K562 (cell line): Measurements from ENCODE around the gene CLDN5. TPM values are rescaled to one million over a fixed set of nuclear protein-coding genes. Genes with fewer than 3 reads are reported as not detected.

Experiments
- CBX2 ChIP-seq: fragments of 200-600 bp; sonication (generic); IDR thresholded peaks from one replicate; pipeline ENCODE4 v1.6.1; 2012; ENCODE audit warnings: mild to moderate bottlenecking, low read length, inconsistent platforms; ENCODE audit not compliant: insufficient read depth, poor library complexity, severe bottlenecking
- CSDE1 ChIP-seq, 2 experiments: fragments of 450-650 bp; IDR thresholded peaks; 2 replicates each; pipeline ENCODE4 v1.6.1; 2016; ENCODE audit warnings: mild to moderate bottlenecking in 1 of 2
- ELF2 ChIP-seq: fragments of 250-450 bp; sonication (Bioruptor Pico); IDR thresholded peaks from 2 replicates; pipeline ENCODE4 v1.5.0; 2021; ENCODE audit warnings: mild to moderate bottlenecking
- FOXA3 ChIP-seq, 2 experiments: fragments of 450-650 bp in 1 of 2; sonication (generic) in 1 of 2; formaldehyde crosslinking; IDR thresholded peaks in 1 of 2; conservative IDR thresholded peaks in 1 of 2; 2 replicates each; pipeline versions ENCODE4 v1.4.0 to v1.8.0; 2020 to 2022; ENCODE audit warnings: mild to moderate bottlenecking in 2 of 2, missing genetic modification reagents in 1 of 2
- GABPB2 ChIP-seq: fragments of 250-450 bp; sonication (Bioruptor Pico); conservative IDR thresholded peaks from 2 replicates; pipeline ENCODE4 v1.5.1; 2021; ENCODE audit warnings: mild to moderate bottlenecking
- HDAC6 ChIP-seq: IDR thresholded peaks from 2 replicates; pipeline ENCODE4 v1.6.1; 2012; ENCODE audit warnings: low read depth, mild to moderate bottlenecking, control low read depth, inconsistent platforms, low read length, moderate library complexity
- KLF1 ChIP-seq: fragments of 450-650 bp; IDR thresholded peaks from 2 replicates; pipeline ENCODE4 v1.6.1; 2016; ENCODE audit warnings: missing genetic modification characterization, missing compliant biosample characterization
- PHF20 ChIP-seq: fragments of 450-650 bp; IDR thresholded peaks from 2 replicates; pipeline ENCODE4 v1.6.1; 2018; ENCODE audit not compliant: partially characterized antibody
- POU5F1 ChIP-seq: fragments of 150-350 bp; IDR thresholded peaks from 2 replicates; pipeline ENCODE4 v1.6.1; 2014; ENCODE audit warnings: borderline replicate concordance, low read length, low read depth, mild to moderate bottlenecking; ENCODE audit not compliant: partially characterized antibody
- RBM25 ChIP-seq: fragments of 200-400 bp; formaldehyde crosslinking; IDR thresholded peaks from 2 replicates; pipeline ENCODE4 v1.6.1; 2018; ENCODE audit warnings: low read length, low read depth, moderate library complexity; ENCODE audit not compliant: severe bottlenecking
- SETDB1 ChIP-seq: IDR thresholded peaks from one replicate; pipeline ENCODE4 v1.6.1; 2012; ENCODE audit warnings: low read length, control low read depth, inconsistent platforms
- SUPT5H ChIP-seq: fragments of 450-650 bp; IDR thresholded peaks from 2 replicates; pipeline ENCODE4 v1.6.1; 2016
- TSC22D4 ChIP-seq: fragments of 450-650 bp; IDR thresholded peaks from 2 replicates; pipeline ENCODE4 v1.6.1; 2016; ENCODE audit warnings: missing genetic modification characterization, missing biosample characterization, control low read depth
- ZC3H11A ChIP-seq: IDR thresholded peaks from 2 replicates; pipeline ENCODE4 v1.6.1; 2012; ENCODE audit warnings: low read depth, low read length, improper control_type of control experiment
- polyA plus RNA-seq, 8 experiments: library from polyadenylated mRNA; depleted of rRNA in 4 of 8; stranded (reverse) in 5 of 8; unstranded in 3 of 8; fragments of >200 nt; fragmentation: Nextera tagmentation in 2 of 8; fragmentation: Illumina TruSeq in 1 of 8; extraction: Ambion mirVana in 2 of 8; extraction: Trizol in 1 of 8; gene quantifications; 2 replicates each; pipeline versions ENCODE4 v1.2.1 to v1.2.3, GENCODE V29; 2011 to 2014; ENCODE audit warnings: inconsistent platforms in 1 of 8, missing spikeins in 1 of 8
- total RNA-seq, 7 experiments: library from RNA; depleted of rRNA in 6 of 7; stranded (reverse); fragments of >200 nt in 6 of 7; fragmentation: Illumina TruSeq in 2 of 7; extraction: Trizol in 2 of 7; gene quantifications; 2 replicates each; pipeline versions ENCODE4 v1.2.1 to v1.2.3, GENCODE V29; 2011 to 2021; ENCODE audit warnings: low replicate concordance in 1 of 7
- TF ChIP-seq, protein P1 (sequence below): fragments of 450-650 bp; formaldehyde crosslinking; IDR thresholded peaks from 2 replicates; pipeline ENCODE4 v1.4.0; 2020; ENCODE audit warnings: mild to moderate bottlenecking, moderate library complexity
- TF ChIP-seq, protein P2 (sequence below): fragments of 450-650 bp; formaldehyde crosslinking; IDR thresholded peaks from 2 replicates; pipeline ENCODE4 v1.4.0; 2022; ENCODE audit warnings: missing genetic modification characterization
- TF ChIP-seq, protein P3 (sequence below): fragments of 450-650 bp; IDR thresholded peaks from 2 replicates; pipeline ENCODE4 v1.6.1; 2014; ENCODE audit warnings: low read depth, mild to moderate bottlenecking, moderate library complexity, borderline replicate concordance
- TF ChIP-seq, protein P4 (sequence below): fragments of 200-800 bp; sonication (Bioruptor generic); IDR thresholded peaks from 2 replicates; pipeline ENCODE4 v1.6.1; 2017; ENCODE audit warnings: missing genetic modification characterization, missing compliant biosample characterization
- TF ChIP-seq, protein P5 (sequence below): IDR thresholded peaks from 2 replicates; pipeline ENCODE4 v1.6.1; 2011; ENCODE audit warnings: borderline replicate concordance, low read depth, mild to moderate bottlenecking, moderate library complexity, low read length; ENCODE audit not compliant: insufficient read depth, poor library complexity, severe bottlenecking

The CLDN5 gene
- total and polyA plus RNA-seq, 9 of the 15 experiments (the other 6 are each of a cell fraction or from before 2014, with no cell fraction given), result 0.20 TPM; not detected in 8

DNA sequence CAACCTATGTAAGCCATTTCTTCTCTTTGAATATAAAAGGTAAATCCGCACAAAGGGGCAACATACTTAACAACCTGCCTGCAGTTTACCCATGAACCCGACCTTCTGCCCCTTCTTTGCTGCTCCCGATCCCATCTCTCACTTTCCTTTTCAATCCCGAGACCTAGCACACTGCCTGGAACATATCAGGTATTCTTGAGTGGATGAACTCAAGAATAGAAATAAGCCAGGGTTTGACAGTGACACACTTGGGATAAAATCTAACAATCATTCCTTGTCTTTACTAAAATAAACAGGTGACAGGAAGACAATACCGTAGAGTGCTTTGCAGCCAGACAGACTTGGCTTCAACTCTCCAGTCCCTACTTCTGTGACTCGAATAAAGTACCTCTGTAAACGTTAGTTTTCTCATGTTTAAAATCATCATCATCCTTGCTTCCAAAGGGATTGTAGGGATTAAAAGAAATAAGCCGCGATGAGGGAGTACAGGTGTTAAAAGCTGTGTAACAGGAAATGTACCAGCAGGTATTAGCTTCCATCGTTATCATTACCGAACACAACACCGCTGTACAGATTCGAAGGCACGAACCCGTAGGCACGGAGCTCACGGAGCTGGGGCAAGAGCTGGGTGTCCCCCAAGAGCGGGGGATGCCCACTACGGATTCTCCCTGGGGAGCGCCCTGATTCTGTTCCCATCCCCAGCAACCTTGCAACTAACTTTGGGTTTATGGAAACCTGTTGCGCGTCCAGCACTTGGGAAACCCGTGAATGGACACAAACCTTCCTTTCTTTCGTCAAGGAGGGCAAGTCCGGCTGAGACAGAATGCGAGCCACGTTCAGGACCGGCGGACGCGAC is 45.9 kb downstream of the CLDN5 start (continued):
- TF ChIP-seq, protein P1, sequence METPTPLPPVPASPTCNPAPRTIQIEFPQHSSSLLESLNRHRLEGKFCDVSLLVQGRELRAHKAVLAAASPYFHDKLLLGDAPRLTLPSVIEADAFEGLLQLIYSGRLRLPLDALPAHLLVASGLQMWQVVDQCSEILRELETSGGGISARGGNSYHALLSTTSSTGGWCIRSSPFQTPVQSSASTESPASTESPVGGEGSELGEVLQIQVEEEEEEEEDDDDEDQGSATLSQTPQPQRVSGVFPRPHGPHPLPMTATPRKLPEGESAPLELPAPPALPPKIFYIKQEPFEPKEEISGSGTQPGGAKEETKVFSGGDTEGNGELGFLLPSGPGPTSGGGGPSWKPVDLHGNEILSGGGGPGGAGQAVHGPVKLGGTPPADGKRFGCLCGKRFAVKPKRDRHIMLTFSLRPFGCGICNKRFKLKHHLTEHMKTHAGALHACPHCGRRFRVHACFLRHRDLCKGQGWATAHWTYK (CRISPR knock-in tag), result peak; percentile 51; the same call in 1 of the 2 replicates
- TF ChIP-seq SUPT5H, result no peak
- TF ChIP-seq, protein P2, sequence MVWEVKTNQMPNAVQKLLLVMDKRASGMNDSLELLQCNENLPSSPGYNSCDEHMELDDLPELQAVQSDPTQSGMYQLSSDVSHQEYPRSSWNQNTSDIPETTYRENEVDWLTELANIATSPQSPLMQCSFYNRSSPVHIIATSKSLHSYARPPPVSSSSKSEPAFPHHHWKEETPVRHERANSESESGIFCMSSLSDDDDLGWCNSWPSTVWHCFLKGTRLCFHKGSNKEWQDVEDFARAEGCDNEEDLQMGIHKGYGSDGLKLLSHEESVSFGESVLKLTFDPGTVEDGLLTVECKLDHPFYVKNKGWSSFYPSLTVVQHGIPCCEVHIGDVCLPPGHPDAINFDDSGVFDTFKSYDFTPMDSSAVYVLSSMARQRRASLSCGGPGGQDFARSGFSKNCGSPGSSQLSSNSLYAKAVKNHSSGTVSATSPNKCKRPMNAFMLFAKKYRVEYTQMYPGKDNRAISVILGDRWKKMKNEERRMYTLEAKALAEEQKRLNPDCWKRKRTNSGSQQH, result no peak
- no peak for TF ChIP-seq ZC3H11A
- TF ChIP-seq, protein P3, sequence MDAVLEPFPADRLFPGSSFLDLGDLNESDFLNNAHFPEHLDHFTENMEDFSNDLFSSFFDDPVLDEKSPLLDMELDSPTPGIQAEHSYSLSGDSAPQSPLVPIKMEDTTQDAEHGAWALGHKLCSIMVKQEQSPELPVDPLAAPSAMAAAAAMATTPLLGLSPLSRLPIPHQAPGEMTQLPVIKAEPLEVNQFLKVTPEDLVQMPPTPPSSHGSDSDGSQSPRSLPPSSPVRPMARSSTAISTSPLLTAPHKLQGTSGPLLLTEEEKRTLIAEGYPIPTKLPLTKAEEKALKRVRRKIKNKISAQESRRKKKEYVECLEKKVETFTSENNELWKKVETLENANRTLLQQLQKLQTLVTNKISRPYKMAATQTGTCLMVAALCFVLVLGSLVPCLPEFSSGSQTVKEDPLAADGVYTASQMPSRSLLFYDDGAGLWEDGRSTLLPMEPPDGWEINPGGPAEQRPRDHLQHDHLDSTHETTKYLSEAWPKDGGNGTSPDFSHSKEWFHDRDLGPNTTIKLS, result no peak
- TF ChIP-seq, protein P4, sequence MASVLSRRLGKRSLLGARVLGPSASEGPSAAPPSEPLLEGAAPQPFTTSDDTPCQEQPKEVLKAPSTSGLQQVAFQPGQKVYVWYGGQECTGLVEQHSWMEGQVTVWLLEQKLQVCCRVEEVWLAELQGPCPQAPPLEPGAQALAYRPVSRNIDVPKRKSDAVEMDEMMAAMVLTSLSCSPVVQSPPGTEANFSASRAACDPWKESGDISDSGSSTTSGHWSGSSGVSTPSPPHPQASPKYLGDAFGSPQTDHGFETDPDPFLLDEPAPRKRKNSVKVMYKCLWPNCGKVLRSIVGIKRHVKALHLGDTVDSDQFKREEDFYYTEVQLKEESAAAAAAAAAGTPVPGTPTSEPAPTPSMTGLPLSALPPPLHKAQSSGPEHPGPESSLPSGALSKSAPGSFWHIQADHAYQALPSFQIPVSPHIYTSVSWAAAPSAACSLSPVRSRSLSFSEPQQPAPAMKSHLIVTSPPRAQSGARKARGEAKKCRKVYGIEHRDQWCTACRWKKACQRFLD (CRISPR knock-in tag), result no peak
- TF ChIP-seq CSDE1 (IDR thresholded peaks at IDR 0.05), result no peak
- no peak; the same call in 1 of the 2 replicates for TF ChIP-seq GABPB2 (CRISPR knock-in tag)
- TF ChIP-seq TSC22D4, result peak; percentile 84; the same call in 1 of the 2 replicates
- 0 out of 2 replicates have a peak, but pooled peaks have one; percentile 23 for TF ChIP-seq KLF1 (tag)
- TF ChIP-seq POU5F1, result no peak
- TF ChIP-seq FOXA3 (CRISPR knock-in tag; conservative IDR thresholded peaks at IDR 0.05 in 1 of 2, IDR thresholded peaks at IDR 0.05 in 1 of 2), result 0 out of 4 replicates have a peak, but pooled peaks of 1 of the 2 experiments have one; percentile 31
- TF ChIP-seq, protein P5, sequence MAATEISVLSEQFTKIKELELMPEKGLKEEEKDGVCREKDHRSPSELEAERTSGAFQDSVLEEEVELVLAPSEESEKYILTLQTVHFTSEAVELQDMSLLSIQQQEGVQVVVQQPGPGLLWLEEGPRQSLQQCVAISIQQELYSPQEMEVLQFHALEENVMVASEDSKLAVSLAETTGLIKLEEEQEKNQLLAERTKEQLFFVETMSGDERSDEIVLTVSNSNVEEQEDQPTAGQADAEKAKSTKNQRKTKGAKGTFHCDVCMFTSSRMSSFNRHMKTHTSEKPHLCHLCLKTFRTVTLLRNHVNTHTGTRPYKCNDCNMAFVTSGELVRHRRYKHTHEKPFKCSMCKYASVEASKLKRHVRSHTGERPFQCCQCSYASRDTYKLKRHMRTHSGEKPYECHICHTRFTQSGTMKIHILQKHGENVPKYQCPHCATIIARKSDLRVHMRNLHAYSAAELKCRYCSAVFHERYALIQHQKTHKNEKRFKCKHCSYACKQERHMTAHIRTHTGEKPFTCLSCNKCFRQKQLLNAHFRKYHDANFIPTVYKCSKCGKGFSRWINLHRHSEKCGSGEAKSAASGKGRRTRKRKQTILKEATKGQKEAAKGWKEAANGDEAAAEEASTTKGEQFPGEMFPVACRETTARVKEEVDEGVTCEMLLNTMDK, result no peak
- peak; percentile 10 for TF ChIP-seq SETDB1
- TF ChIP-seq ELF2 (CRISPR knock-in tag), result peak; percentile 36; the same call in 1 of the 2 replicates
- no peak for TF ChIP-seq RBM25
- 0 out of 2 replicates have a peak, but pooled peaks have one; percentile 22 for TF ChIP-seq HDAC6
- TF ChIP-seq PHF20, result no peak
- TF ChIP-seq CBX2, result no peak
